Activated CD8-positive, alpha-beta memory T cell treated with anti-CD3 and anti-CD28 coated beads for 4 hours (primary cell): Measurements from ENCODE around the gene RTKN2.
"Not testable (repeated sequence)": the region's sequence is repeated elsewhere in the genome, so short reads cannot be mapped to it uniquely, and the experiment has no call there.

ENCODE experiments used
- DNase-seq, 2 donors: peaks; one replicate each; pipeline ENCODE4 v3.0.0-alpha.2; 2020; ENCODE audit warnings: low read depth in 2 of 2

The RTKN2 gene, protein sequence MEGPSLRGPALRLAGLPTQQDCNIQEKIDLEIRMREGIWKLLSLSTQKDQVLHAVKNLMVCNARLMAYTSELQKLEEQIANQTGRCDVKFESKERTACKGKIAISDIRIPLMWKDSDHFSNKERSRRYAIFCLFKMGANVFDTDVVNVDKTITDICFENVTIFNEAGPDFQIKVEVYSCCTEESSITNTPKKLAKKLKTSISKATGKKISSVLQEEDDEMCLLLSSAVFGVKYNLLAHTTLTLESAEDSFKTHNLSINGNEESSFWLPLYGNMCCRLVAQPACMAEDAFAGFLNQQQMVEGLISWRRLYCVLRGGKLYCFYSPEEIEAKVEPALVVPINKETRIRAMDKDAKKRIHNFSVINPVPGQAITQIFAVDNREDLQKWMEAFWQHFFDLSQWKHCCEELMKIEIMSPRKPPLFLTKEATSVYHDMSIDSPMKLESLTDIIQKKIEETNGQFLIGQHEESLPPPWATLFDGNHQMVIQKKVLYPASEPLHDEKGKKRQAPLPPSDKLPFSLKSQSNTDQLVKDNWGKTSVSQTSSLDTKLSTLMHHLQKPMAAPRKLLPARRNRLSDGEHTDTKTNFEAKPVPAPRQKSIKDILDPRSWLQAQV

DNA sequence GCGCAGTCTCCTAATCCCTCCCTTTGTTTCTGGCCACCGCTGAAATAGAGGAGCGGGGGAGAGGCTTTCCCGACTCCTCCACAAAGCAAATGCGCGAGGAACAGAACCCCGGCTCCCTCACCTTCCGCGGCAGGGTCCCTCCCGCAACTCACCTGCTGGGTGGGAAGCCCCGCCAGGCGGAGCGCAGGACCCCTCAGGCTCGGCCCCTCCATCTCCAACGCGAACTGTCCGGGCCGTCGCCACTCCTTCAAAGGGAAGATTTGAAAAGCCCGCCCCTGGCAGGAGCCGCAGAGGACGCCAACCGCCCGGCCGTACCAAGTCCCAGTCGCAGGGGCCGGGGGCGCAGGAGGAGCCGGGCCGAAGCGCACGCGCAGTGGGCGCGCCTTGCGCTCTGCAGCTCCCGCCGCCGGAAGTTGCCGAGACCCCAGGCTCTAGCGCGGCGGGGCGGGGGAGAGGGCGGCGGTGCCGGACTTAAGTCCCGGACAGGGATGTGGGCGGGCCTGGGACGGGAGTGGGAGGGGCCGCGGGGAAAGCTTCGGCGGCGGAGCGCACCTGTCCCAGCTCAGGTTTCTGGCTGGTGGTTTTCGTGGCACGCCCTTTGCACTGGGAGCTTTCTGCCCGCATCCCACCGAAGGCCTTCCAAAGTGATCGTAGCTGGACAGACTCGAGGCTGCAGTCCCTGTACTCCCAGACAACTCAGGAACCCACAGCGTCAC is at the start of gene RTKN2:
Gene RTKN2, minus strand, starts transcription at position 446 of the 716 bp plus-strand sequence. Its CDS starts 234 bp downstream, at position 212.
- peak; percentile 12 to 25 for DNase-seq

DNA sequence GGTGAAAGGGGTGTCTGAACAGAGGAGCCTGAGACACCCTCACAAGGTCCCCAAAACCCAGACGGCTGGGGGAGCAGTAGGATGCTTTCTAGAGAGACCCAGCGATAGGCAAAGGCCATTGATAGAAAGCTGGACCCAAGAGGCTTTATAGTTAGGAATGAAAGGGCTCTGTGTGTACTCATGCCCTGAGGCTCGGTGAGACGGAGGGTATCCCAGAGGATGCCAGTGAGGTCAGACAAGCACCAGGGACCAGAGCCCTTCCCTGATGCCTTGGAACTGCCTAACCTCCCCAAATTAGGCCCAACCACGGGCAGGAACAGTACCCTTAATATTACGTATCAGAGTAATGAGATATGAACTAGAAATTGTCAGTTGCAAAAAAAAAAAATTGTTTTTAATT is 48.6 kb upstream of the RTKN2 start:
- DNase-seq, result no peak

DNA sequence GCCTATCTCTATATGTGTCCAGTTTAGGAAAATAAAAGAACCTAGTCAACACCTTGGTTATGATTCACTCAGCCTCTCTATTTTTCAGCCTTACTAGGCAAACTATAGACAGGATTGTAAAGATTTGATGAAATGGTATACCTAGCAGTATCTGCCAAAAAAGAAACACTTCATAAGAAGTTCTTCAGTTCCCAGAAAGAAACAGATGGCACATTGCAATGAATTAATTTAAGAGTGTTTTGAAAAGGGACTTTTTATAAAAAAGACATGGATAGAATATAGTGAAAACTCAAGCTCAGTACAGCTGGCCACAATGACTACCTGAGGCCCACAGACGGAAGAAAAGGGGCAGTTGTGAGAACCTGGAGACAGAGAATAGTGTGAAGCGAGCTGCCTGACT is 40.6 kb upstream of the RTKN2 start:
- no peak for DNase-seq

DNA sequence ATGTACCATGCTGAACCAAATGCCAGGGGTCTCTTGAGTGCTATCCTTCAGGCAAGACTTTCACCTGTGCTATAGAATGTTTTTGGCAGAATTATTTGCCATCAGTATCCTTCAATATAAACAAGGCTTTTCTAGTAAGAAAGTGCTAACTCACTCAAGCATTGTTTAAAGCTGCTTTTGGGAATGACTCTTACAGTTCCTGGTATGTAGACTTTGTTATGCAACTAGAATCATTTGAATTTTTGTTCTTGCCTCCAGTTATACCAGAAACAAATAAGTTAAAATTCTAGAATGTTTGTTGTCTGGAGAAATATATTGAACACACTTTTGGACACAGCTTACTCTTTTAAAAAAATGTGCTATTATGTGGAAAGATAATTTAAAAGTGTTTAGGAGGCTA is 39.5 kb upstream of the RTKN2 start:
- no peak for DNase-seq

DNA sequence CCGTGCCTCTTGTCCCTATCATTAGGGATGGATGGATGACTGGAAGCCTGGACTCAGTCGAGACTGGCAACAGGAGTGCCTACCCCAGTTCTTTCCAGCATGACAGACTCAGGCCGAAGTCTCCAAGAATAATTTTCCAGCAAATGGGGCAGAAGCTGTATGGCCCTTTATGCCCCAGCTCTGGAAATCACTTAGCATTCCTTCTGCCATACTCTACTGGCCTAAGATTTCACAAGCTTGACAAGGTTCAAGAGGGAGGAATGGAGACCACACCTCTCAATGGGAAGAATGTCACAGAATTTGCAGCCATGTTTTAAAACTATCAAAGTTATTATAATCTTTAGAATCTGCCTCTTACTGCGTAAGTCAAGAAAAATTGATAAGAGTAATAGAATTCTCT is 39.0 kb upstream of the RTKN2 start:
- DNase-seq, result no peak

DNA sequence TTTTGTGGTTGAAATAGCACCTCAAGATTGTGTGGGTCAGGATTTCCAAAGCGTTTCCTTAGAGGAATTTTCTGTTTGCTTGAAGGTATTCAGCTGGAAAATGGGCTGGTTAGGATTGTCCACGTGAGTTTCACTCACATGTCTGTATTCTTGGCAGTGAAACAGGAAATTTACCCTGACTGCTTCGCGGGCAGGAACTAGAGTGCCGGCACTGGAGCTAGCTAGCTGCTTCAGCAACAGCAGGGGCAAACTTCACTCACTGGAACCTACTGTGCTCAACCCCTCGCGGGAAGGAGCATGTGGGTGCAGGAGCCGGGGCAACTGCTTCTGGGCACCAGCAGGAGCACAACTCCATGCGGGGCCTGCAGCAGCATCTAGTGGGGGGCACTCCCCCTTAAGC is 38.0 kb upstream of the RTKN2 start:
- no peak for DNase-seq

DNA sequence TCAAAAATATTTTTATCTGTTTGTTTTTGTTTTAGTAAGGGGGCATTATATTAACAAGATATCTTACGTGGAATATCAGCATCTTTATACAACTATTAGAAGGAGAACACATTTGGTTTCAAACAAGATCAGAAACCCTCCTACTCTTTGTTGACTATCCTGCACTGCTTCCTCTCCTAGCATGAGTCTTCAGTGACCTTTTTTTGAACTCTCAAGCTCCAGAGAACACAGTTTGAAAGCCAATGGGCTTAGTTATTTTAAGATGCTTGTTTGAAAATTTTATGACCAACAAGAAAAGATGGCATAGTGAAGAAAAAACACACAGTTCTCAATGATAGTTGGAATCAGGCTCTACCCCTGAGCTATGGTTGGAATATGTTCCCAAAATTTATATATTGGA is 37.2 kb upstream of the RTKN2 start:
- DNase-seq, result no peak

DNA sequence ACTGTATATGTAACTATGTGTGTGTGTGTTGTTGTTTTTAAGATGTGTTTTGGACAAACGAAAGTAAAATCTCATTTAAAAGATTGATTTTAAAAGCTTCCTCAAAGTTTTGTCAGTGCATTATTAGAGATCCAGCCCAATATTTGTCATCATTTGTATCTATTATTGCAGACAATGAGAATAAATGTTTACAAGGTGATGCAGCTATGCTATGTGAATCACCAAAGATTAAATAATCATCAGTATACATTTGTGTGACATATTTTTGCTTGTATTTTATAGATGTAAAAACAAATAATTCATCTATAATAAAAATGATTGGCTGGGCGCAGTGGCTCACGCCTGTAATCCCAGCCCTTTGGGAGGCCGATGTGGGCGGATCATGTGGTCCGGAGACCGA is 35.3 kb upstream of the RTKN2 start:
- DNase-seq, result no peak

DNA sequence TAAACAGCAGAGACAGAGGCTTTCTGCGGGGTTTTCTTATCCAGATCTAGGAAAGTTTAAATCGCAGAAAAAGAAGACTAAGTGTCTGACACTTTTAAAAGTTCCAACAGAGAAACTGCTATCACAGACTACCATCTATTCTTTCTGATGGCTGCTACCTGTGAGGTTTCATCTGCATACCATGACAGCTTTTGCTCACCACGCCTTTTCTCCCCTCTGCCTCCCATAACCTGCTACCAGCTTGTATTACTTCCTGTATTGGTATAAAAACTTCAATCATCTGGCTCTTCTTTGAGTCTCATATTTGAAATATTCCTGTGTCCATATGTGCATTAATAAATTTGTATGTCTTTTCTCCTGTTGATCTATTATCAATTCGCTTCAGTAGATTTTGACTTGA is 34.1 kb upstream of the RTKN2 start:
- DNase-seq, result no peak

DNA sequence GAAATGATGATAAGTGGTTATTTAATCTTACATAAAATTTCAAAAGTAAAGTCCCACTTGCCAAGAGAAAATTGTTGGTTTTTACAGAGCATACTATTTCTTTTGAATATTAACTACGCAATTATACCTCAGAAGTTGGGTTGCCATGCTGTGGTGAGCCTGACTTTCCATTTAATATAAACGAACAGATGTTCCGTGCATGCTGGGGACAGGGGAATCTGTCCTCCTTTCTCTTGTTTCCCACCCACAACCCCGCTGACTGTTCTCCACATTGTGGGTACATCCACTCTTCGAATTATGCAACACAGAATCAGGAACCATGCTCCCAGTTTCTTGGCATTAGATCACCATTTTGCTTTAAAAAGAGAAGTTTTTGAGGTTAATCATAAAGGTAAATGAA is 29.2 kb upstream of the RTKN2 start:
- no peak for DNase-seq

DNA sequence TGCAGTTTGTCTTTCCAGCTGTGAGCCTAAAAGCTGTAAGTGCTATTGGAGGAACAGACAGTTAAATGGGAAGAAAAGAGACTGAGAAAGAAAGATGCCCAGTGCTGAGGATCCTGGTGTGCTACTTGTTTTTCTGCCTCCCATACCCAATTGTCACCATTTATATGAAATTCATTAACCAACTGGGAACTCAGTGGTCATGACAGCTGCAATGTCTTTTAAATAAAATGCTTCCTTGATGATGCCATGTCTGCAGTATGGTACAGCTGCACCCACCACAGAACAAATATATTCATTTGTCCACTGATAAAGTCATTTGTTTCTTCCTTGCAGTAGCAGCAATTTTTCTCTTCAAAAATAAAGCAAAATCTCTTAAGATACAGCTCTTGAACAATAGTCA is 15.6 kb upstream of the RTKN2 start:
- DNase-seq, result no peak

DNA sequence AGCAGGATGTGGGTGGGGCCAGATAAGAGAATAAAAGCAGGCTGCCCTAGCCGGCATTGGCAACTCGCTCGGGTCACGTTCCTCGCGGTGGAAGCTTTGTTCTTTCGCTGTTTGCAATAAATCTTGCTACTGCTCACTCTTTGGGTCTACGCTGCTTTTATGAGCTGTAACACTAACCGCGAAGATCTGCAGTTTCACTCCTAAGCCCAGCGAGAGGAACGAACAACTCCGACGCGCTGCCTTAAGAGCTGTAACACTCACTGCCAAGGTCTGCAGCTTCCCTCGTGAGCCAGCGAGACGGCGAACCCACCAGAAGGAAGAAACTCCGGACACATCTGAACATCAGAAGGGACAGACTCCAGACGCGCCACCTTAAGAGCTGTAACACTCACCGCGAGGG is 12.7 kb upstream of the RTKN2 start:
- not testable (repeated sequence) for DNase-seq

DNA sequence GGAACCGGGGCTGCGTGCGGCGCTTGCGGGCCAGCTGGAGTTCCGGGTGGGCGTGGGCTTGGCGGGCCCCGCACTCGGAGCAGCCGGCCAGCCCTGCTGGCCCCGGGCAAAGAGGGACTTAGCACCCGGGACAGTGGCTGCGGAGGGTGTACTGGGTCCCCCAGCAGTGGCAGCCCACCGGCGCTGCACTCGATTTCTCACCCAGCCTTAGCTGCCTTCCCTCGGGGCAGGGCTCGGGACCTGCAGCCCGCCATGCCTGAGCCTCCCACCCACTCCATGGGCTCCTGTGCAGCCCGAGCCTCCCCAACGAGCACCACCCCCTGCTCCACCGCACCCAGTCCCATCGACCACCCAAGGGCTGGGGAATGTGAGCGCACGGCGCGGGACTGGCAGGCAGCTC is 11.7 kb upstream of the RTKN2 start:
- not testable (repeated sequence) for DNase-seq

DNA sequence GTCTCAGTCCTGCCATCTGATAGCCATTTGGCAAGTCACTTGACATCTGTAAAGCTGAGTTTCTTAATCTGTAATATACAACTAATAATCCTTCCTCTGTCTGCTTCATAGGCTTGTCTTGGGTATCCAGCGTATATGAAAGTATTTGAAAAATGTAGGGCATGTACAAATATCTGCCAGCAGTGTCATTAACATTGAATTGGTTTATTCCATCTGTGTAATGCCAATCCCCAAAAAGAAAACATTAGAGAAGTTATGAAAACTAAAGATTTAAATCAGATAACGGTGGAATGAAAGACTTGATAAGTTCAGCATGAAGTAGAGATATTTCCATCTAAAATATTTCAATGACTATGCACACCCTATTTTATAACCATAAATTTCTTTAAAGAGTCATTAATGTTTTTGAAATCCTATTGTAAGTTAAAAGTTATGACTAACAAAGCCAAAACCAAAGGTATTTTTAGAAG is 9.8 kb upstream of the RTKN2 start:
- no peak for DNase-seq

DNA sequence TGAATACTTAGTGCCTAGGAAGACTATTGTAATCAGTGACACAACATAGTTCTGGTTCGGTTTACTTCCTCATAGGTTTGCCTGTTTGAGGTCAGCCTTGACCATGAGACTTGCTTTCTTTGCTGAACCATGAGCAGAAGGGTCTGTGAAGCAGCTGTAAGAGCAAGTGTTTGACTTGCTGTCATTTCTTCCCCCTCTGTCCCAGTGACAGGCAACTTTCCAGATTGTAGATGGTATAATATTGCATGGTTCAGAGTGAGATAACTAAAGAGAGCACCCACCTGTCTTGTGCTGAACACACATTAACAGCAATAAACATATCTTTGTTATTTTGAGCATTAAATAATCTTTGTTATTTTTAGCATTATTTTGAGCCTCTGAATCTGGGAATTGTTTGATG is 9.3 kb upstream of the RTKN2 start:
- DNase-seq, result no peak

DNA sequence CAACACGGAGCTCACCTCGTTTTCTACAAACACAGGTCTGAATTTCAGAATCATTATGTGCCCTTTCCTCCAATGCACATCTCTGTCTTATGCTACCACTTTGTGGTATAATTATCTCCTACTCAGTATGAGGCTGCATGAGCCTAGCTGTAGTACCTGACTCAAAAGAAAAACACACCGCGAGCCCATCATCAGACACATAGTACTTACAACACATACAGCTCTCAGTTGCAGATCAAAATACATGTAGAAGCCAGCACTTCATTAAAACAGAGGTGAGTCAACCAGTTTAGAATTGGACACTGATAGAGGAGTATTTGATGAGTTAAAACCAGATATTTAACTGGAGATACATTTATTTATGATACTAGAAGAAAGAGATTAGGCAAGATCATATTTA is 1.4 kb upstream of the RTKN2 start:
- DNase-seq, result no peak

DNA sequence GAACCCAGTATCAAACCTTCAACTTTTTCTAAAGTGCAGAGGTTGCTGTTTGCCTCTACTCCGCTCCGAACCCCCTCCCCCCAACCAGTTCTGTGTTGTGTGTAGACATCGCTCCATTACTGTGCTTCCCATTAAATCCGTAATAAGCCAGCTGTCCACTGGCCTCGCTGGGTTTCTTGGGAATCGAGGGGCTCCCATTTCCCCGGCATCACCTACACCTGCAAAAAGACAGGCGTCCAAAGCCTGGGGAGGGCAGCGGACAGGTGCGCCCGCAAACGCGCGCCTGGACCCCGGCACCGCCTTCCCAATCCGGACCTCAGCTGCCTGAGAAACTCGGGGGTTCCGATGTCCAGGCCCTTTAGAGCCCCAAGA is 631 bp downstream of the RTKN2 start:
- no peak for DNase-seq

DNA sequence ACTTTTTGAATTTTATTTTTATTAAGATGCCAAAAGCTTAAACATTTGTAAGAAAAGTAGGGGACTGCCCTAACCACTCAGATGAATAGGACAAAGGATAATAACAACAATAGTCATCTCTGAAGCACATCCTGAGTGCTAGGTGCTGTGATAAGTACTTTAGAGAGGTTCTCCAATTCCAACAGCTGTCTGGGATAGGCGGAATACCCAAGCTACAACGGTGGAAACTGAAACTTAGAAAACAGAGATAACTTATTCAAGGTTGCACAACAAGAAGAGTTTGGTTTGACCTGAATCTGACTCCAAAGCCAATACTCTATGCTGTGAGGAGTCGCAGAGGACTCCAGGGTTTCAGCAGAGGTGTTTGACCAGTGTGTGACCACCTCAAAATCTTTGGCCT is 2.0 kb downstream of the RTKN2 start:
- DNase-seq, result no peak

DNA sequence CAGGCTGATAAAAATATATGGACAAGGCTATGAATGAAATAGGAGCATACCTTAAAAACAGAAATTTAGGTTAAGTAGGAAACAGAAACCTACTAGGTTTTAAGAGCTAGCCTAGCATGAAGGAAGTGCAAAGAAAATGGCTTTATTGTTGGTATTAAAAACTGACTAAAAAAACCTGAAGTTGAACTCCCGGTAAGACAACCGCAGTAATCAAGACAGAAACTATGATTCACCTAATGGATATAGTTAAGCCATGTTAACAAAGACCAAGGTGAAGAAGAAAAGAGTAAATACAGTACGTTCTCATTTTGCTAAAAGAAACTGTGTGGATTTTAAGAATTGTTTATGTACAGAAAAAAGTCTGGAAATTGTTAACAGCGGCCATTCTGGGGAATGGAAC is 2.5 kb downstream of the RTKN2 start:
- no peak for DNase-seq

DNA sequence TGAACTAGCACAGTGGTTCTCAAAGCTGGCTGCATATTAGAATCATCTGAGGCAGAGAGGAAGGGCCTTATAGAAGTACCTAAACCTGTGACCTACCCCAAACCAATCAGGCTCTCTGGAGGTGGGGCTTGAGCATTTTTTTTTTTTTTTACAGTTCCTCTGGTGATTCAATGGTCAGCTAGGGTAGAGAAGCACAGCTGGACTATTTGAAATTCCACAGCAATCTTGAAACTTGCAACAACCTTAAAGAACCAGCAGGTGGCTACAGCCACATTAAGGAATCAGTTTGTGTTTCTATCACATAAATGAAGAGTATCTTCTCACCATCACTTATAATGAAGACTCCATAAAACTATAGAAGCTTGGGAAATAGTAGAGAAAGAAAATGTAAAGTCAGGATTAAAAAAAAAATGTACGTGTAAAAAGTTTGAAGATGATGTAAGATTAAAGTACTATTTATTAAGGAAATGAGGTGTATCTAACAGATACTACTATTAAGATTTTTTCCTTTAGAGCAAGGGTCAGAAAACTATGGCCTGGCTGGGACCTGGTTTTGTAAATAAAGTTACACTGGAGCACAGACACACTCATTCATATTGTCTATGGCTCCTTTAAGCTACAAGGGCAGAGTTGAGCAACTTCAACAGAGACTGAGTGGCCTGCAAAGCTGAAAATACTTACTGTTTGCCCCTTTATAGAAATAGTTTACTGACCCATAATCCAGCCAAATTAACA is 3.8 kb downstream of the RTKN2 start:
- no peak for DNase-seq

DNA sequence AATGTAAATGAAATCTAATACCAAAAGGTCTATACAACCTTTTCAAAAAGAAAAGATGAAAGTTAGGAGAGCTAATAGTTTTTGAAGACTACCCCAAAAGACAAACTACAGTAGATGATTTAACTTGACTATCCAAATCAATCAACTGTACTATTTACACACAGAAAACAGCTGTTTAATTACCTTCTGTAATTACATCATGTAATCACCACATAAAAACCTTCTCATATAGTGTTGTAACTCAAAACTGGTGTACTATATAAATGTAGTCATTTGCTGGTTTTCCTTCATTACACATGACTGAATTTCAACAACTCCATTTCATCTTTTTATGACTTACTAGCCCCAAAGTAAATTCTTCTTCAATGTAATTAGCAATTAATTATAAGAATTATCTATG is 4.5 kb downstream of the RTKN2 start:
- no peak for DNase-seq

DNA sequence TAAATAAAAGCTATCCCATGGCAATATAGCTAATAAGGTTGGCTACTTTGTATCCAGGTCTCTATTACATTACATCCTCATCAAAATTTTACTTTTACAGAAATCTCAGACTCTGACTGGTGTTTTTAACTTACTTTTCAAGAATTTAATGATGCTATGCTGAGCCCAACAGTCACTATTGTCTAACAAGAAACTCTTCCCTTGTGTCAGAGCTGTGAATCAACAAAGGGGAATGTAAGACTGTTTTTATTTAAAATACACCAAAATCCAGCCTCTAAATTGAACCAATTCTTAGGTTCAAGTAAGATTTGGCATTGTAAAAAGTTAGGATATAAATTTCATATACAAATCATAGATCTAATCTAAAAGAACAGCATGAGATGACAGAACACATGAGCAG is 7.0 kb downstream of the RTKN2 start:
- no peak for DNase-seq
